GM12864 (cell line): ENCODE measurements around the gene COA1.
"Not testable (repeated sequence)": the region's sequence is repeated elsewhere in the genome, so short reads cannot be mapped to it uniquely, and the experiment has no call there.

ENCODE experiments used
- DNase-seq: peaks from one replicate; pipeline ENCODE4 v3.0.0-alpha.2; 2011; ENCODE audit warnings: low read depth
- H3K4me3 ChIP-seq: 2 replicates; pipeline ENCODE4 v1.5.1; 2011; ENCODE audit warnings: mild to moderate bottlenecking, low read depth, low read length, control low read depth
- TF ChIP-seq, protein P1 (sequence below): IDR thresholded peaks from 2 replicates; pipeline ENCODE4 v1.5.1; 2011; ENCODE audit warnings: low read depth, mild to moderate bottlenecking, moderate library complexity, low read length, control low read depth, inconsistent platforms; ENCODE audit errors: missing control alignments

Gene COA1

DNA sequence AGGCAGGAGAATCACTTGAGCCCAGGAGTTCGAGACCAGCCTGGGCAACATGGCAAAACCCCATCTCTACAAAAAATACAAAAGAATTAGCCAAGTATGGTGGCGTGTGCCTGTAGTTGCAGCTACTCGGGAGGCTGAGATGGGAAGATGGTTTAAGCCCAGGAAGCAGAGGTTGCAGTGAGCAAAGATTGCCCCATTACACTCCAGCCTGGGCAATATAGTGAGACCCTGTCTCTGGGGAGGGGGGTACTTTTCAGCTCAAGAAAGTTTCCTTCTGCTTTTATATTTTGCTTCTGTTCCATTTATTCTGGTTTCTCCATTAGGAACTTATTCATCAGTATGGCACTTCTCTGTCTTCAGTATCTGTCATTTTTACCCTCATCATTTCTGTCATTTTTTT is 48.6 kb downstream of the COA1 start:
- TF ChIP-seq, protein P1, sequence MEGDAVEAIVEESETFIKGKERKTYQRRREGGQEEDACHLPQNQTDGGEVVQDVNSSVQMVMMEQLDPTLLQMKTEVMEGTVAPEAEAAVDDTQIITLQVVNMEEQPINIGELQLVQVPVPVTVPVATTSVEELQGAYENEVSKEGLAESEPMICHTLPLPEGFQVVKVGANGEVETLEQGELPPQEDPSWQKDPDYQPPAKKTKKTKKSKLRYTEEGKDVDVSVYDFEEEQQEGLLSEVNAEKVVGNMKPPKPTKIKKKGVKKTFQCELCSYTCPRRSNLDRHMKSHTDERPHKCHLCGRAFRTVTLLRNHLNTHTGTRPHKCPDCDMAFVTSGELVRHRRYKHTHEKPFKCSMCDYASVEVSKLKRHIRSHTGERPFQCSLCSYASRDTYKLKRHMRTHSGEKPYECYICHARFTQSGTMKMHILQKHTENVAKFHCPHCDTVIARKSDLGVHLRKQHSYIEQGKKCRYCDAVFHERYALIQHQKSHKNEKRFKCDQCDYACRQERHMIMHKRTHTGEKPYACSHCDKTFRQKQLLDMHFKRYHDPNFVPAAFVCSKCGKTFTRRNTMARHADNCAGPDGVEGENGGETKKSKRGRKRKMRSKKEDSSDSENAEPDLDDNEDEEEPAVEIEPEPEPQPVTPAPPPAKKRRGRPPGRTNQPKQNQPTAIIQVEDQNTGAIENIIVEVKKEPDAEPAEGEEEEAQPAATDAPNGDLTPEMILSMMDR: no peak
- no peak for DNase-seq
- H3K4me3 ChIP-seq: no peak overlapping the region

DNA sequence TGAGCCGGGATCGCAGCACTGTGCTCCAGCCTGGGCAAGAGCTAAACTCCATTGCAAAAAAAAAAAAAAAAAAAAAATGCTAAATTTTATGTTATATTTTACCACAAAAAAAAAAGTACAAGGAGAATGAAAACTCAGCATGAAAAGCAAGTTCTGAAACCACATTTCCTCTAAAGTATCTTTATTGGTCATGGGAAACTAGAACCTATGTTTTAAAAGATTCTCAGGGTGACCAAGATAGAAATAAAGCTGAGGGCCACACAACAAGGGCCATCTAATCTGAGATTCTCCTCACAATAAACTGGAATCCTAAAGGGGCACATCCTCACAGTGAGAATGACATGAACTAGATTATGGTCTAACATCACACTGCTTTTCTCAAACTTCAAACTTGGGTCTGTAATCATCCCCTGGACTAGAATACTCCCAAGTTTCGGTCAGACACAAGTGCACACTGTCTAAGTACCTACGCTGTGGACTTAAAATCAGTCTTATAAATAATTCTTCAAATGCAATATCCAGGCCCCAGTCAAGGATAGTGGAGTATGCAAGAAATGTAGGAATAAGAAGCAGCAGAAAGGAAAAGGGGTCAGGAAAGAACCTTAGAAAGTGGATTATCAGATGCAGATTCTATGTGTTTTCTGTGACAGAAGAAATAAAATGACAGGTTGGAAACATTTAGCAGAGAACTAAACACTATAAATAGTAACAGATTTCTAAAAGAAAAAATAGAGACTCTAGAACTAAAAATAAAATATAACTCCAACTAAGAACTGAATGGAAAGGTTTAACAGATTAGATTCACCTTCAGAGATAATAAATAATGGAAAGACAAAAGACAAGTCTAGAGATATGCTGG is 49.9 kb downstream of the COA1 start:
- no peak for DNase-seq
- TF ChIP-seq, protein P1: no peak
- no peak overlapping the region for H3K4me3 ChIP-seq

DNA sequence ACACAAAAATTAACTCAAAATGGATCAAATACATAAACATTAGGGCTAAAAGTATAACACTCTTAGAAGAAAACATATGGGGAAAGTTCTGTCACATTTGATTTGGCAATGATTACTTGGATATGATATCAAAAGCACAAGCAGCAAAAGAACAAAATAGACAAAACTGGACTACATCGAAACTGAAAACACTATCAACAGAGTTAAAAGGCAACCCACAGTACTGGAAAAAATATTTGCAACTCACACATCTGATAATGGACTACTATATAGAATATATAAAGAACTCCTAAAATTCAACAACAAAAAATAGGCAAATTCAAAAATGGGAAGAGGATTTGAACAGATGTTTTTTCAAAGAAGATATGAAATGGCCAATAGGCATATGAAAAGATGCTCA is 51.0 kb downstream of the COA1 start:
- TF ChIP-seq, protein P1: no peak
- DNase-seq: no peak
- H3K4me3 ChIP-seq: no peak overlapping the region

DNA sequence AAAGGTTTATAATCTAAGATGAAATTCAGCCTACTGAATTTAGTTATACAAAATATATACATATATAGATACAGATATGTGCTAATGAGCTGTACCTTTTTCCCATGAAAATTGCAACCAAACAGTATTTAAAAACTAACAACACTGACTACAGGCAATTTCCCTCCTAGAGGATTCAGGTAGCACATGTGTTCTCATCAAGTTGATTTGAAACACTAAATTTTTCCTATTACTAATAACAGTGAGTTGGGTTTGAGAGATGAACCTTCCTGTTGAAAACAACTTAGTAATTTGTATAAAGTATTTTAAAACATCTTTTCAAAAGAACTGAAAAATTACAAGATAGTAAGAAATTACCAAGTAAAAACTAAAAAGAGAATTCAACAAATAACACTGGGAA is 51.5 kb downstream of the COA1 start:
- no peak overlapping the region for H3K4me3 ChIP-seq
- DNase-seq: no peak
- TF ChIP-seq, protein P1: no peak

DNA sequence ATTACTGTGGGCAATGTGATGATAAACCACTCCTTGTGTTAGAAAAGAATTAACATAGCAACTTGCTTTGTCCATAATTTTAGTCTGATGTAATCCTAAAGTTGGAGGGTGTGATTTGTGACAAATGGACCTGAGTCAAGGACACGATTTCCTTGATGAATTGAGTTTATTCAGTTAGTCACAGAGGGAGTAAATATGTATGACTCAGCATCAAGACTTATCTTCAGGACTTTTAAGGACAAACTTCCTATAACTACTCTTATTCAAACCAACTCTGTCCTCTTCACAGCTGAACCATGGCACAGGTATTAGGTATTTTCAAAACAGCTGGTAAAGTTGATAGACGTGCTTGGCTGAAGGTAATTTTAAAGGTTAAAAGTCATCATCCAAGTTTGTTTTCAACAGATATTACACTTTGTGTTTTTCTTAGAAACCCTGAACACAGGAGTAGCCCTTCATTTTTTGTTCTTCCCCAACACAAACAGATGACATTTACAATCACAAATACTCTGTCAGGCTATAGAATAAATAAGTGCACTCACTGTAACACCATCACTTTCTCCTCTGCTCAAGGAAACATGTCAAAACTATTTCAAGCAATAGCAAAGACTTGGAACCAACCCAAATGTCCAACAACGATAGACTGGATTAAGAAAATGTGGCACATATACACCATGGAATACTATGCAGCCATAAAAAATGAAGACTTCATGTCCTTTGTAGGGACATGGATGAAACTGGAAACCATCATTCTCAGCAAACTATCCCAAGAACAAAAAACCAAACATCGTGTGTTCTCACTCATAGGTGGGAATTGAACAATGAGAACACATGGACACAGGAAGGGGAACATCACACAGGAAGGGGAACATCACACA is 54.5 kb downstream of the COA1 start:
- H3K4me3 ChIP-seq: no peak overlapping the region
- TF ChIP-seq, protein P1: no peak
- no peak for DNase-seq

DNA sequence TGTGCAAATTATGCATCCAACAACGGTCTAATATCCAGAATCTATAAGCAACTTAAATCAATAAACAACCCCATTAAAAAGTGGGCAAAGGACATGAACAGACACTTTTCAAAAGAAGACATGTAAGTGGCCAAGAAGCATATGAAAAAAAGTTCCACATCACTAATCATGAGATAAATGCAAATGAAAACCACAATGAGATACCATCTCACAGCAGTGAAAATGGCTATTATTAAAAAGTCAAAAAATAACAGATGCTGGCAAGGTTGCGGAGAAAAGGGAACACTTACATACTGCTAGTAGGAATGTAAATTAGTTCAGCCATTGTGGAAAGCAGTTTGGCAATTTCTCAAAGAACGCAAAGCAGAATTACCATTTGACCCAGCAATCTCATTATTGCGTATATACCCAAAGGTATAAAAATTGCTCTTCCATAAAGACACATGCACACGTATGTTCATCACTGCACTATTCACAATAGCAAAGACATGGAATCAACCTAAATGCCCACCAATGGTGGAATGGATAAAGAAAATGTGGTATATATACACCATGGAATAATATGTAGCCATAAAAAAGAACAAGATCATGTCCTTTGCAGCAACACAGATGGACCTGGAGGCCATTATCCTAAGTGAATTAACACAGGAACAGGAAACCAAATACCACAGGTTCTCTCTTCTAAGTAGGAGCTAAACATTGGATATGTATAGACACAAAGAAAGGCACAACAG is 55.9 kb downstream of the COA1 start:
- DNase-seq, H3K4me3 ChIP-seq: not testable (repeated sequence)

DNA sequence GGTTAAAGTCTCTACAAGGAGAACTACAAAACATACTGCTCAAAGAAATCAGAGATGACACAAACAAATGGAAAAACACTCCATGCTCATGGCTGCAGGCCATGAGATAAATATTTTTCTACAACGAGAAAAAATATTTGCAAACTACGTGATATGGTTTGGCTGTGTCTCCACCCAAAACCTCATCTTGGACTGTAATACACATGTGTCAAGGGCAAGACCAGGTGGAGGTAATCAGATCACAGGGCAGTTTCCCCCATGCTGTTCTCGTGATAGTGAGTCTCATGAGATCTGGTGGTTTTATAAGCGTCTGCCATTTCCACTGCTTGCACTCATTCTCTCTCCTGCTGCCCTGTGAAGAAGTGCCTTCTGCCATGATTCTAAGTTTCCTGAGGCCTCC is 57.8 kb downstream of the COA1 start:
- TF ChIP-seq, protein P1: no peak
- DNase-seq: no peak
- H3K4me3 ChIP-seq: no peak overlapping the region
